GM18867 (cell line): ENCODE measurements around the gene UBIAD1.
"Not testable (repeated sequence)": the region's sequence is repeated elsewhere in the genome, so short reads cannot be mapped to it uniquely, and the experiment has no call there.

Experiments
- ATAC-seq: cut with Tn5 transposase; IDR thresholded peaks from one replicate; pipeline ENCODE4 v1.9.1; 2021; ENCODE audit warnings: mild to moderate bottlenecking, moderate library complexity; ENCODE audit not compliant: unreplicated experiment

The UBIAD1 gene

GRCh38 chr1:11279152-11279551 is 6.2 kb downstream of the UBIAD1 start:
- no peak for ATAC-seq

GRCh38 chr1:11279630-11280029 is 6.6 kb downstream of the UBIAD1 start:
- ATAC-seq: no peak

- ATAC-seq: no peak
Observed at GRCh38 chr1:11280719-11281376, 7.8 kb downstream of the UBIAD1 start.

- ATAC-seq: no peak
Observed at GRCh38 chr1:11281518-11282331, 8.7 kb downstream of the UBIAD1 start.

GRCh38 chr1:11283151-11283550 is 10.2 kb downstream of the UBIAD1 start:
- no peak for ATAC-seq

- ATAC-seq: no peak
Observed at GRCh38 chr1:11284784-11285183, 11.8 kb downstream of the UBIAD1 start.

- ATAC-seq: no peak
Observed at GRCh38 chr1:11285883-11286734, 13.1 kb downstream of the UBIAD1 start.

GRCh38 chr1:11286735-11287410 is 13.9 kb downstream of the UBIAD1 start:
- ATAC-seq: no peak

GRCh38 chr1:11289064-11289463 is 16.1 kb downstream of the UBIAD1 start:
- ATAC-seq: no peak

GRCh38 chr1:11291049-11291448 is 18.1 kb downstream of the UBIAD1 start:
- no peak for ATAC-seq

GRCh38 chr1:11293856-11294255 is 20.9 kb downstream of the UBIAD1 start:
- ATAC-seq: no peak

- no peak for ATAC-seq
Observed at GRCh38 chr1:11294951-11295350, 22.0 kb downstream of the UBIAD1 start.

GRCh38 chr1:11295905-11296304 is 22.9 kb downstream of the UBIAD1 start:
- no peak for ATAC-seq

- not testable (repeated sequence) for ATAC-seq
Observed at GRCh38 chr1:11297774-11298173, 24.8 kb downstream of the UBIAD1 start.

- ATAC-seq: no peak
Observed at GRCh38 chr1:11298390-11299224, 25.6 kb downstream of the UBIAD1 start.

GRCh38 chr1:11299225-11299574 is 26.2 kb downstream of the UBIAD1 start:
- no peak for ATAC-seq

GRCh38 chr1:11301601-11302000 is 28.6 kb downstream of the UBIAD1 start:
- ATAC-seq: no peak

- no peak for ATAC-seq
Observed at GRCh38 chr1:11302366-11302765, 29.4 kb downstream of the UBIAD1 start.

GRCh38 chr1:11305516-11305915 is 32.5 kb downstream of the UBIAD1 start:
- not testable (repeated sequence) for ATAC-seq

- ATAC-seq: no peak
Observed at GRCh38 chr1:11307852-11308251, 34.9 kb downstream of the UBIAD1 start.
